Hematopoietic multipotent progenitor cell treated with erythropoietin and hydrocortisone succinate and interleukin-3 and kit ligand, for 15 days (in vitro differentiated cells): ENCODE measurements around the gene TK1.

ENCODE experiments used
- DNase-seq: peaks from one replicate; pipeline ENCODE4 v3.0.0-alpha.2; 2015; ENCODE audit warnings: low spot score

TK1 gene

DNA sequence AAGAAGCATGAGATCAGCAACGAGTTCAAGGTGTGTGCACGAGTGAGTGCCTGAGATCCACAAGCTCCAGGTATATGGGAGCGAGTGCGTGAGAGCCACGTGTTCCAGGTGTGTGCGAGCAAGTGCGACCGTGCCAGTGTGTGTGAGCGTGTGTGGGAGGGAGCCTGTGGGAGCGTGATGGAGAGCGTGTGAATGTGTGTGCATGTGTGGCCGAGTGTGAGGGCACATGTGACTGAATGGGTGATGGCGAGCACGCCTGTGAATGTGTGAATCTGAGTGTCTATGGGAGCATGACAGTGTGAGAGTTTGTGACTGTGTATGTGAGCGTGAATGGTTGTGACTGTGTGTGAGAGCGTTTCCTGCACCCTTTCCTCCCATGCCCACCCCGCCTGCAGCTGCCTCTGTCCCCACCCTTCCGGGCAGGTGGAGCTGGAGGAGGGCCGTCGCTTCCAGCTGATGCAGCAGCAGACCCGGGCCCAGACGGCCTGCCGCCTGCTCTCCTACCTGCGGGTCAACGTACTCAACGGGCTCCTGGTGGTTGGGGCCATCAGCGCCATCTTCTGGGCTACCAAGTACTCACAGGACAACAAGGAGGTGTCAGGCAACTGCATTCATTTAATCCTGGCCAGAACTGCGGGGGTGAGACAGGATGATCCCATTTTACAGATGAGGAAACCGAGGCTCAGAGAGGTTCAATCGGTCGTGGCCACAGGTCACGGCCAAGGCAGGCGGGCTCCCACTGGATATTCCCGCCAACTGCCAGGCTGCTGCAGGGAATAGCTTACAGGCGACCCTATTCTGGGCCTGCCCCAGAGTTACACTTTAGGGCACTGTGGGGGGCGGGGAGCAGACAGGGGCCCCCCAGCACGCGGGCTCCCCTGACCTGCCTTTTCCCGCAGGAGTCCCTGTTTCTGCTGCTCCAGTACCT is 52.6 kb downstream of the TK1 start:
- DNase-seq = peak; percentile 68

DNA sequence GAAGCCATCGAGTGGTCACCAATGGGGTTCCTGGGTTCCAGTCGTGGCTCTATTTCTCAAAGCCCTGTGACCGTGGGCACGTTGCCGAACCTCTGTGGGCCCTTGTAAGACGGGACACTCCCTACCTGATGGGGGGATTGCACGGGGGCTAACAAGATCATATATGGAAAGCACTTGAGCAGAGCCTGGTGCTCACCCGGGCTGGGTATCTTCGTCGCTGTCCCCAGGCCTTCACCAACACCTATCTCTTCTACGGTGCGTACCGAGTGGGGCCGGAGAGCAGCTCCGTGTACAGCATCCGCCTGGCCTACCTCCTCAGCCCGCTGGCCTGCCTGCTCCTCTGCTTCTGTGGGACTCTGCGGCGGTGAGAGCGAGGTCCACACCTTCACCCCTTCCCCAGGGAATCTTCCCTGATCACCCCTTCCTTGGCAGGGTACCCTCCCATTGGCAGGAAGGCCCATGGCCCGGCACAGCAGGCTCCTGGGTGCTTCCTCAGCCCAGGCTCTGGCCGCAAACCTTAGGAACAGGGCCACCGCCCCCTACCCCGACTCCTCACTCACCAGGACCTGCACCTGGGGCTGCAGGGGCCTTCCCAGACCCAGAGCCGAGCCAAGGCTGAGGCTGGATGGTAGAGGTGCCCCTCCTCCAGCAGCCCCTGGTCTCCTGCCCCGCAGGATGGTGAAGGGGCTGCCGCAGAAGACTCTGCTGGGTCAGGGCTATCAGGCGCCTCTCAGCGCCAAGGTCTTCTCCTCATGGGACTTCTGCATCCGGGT is 53.5 kb downstream of the TK1 start:
- no peak for DNase-seq

DNA sequence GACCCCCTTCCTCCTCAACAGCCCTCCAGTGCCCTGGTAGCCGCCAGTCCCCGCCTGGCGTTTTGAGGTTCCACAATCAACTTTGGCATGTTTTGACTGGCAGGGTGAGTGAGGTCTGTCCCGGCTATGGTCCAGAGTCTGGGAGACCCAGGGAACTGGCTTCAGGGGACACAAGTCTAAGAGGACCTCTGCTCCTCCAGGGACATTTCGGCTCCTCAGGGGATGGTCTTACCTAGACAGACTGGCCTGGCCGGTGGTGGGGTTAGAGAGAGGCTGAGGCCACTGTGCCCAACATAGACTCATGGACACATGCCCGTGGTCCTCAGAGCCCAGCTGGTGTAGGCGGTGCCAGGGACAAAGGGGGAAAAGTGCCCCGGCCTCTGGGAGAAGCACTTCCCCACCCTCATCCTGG is 54.1 kb downstream of the TK1 start:
- no peak for DNase-seq

DNA sequence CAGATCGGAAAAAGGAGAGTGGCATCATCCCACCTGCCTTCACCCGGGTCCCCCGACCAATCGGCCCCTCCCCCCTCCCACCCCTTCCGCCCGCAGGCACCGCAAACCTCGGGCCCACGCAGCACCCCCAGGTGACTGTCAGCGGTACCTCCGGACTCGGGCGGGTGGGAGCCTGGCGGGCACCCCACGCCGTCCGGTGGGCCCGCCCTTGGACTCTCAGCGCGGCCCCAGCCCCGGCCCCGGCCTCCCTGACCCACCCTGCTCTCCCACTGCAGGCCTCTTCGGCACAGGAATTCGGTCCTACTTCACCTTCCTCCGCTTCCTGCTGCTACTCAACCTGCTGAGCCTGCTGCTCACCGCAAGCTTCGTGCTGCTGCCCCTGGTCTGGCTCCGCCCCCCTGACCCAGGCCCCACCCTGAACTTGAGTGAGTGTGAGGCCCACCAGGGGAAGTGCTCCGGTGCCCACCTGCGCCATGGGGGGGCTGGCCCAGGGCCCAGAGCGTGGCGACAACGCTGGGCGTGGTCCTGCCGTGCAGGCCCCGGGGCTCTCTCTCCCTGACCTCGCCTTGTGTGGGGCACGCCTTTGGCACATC is 54.7 kb downstream of the TK1 start:
- DNase-seq = peak; percentile 38

DNA sequence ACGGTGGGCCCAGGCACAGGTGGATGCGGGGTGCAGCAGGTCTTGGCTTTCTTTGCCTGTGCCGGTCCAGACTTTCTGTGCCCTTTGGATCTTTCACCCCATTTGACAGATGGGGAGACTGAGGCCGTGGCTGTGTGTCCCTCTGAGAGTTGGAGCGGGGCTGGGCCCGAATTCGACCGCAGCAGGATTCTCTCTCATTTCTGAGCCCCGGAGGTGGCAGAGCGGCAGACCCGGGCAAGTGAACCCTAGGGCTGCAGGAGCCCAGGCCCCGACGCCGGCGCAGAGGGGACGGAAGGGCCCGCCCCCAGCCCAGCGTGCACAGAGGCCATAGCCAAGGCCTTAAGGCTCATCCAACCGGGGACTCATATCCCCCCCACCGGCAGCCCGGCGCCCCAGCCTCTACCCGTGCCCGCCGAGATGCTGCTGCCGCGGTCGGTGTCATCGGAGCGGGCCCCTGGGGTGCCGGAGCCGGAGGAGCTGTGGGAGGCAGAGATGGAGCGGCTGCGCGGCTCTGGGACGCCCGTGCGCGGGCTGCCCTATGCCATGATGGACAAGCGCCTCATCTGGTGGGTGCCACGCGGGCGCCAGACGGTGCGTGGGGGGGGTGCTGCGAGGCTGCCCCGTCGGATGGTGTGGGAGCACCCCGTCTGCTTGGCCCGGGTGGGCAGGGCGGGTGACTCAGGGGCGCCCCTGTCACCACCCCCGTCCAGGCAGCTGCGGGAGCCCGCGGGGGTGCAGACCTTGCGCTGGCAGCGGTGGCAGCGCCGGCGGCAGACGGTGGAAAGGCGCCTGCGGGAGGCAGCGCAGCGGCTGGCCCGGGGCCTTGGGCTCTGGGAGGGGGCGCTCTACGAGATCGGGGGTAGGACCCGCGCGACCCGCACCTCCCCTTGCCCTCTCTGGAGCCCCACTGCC is 55.4 kb downstream of the TK1 start:
- peak; percentile 49 for DNase-seq

DNA sequence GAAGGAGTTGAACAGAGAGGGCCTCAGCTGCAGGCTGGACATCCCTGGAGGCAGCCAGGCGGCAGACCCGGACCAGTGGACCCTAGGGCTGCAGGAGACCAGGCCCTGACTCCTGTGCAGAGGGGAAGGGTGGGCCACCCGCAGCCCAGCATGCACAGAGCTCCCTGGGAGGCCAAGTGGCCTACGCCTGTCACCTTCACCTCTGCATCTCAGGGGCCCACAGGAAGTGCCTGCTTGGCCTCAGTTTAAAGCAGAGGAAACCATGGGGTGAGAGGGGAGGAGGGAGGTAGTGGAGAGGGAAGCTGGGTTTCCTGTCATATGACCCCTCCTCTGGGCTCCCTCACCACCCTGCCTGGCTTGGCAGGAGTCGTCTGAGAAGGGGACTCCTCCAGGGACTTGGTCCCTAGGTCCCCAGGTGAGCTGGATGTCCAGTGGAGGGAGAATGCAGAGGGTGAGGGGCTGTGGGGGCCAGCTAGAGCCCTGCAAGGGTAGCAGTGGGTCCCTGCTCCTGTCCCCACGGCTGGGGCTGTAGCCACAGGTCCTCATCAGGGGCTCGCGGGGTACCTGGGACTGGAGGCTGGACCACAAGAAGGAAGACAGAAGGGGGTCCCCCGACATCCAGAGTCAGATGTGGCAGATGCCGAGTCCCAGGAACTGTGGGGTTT is 56.3 kb downstream of the TK1 start, which contains the start of gene TMC8:
TSS of gene TMC8 (plus strand) at position 335 of the 665 bp plus-strand sequence. CDS start 818 bp downstream, outside the sequence.
- DNase-seq = peak; percentile 42

DNA sequence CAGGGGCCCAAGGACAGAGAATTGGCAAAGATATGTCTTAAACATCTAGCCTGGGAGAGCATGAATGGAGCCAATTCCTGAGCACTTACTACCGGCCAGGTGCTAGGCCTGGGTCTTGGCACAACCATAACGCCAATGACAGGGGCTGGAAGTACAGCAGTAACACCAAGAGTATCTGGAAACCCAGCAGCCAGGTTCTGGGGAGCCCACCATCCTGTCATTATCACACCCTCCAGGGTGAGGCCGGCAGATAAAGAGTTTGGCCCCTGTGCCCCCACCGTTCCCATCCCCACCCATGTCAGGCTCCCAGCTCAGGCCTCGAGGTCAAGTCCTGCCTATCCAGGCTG is 56.8 kb downstream of the TK1 start:
- peak; percentile 62 for DNase-seq

DNA sequence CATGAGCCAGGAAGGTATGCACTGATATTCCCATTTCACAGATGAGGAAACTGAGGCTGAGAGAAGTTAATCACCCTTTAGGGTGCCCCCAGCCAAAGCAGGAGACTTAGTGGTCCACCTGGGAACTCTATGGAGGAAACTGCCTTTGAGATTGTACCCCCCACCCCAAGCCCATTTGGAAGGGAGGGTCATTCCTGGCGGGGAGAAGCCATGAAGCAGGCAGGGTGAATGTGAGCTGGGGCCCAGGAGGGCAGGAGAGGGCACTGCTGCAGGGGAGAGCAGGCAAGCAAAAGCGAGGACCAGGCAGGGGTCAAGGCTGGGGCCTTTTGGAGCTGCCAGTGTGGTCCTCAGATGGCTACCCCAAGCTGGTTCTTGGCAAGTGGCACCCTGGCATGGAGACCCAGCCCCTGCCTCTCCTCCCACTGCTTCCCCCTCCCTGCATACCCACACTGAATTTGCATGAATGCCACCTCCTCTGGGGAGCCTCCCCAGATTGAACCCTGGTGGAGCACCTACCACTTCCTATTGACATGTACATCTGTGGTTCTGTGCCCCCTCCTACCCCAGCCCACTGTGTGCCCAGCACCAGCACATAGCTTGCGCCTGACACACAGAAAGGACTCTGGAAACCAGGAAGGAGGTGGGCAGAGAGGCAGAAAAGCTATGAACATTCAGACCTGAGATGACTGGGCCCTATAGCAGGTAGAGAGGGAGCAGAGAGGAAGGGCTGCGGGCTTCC is 57.3 kb downstream of the TK1 start:
- no peak for DNase-seq

DNA sequence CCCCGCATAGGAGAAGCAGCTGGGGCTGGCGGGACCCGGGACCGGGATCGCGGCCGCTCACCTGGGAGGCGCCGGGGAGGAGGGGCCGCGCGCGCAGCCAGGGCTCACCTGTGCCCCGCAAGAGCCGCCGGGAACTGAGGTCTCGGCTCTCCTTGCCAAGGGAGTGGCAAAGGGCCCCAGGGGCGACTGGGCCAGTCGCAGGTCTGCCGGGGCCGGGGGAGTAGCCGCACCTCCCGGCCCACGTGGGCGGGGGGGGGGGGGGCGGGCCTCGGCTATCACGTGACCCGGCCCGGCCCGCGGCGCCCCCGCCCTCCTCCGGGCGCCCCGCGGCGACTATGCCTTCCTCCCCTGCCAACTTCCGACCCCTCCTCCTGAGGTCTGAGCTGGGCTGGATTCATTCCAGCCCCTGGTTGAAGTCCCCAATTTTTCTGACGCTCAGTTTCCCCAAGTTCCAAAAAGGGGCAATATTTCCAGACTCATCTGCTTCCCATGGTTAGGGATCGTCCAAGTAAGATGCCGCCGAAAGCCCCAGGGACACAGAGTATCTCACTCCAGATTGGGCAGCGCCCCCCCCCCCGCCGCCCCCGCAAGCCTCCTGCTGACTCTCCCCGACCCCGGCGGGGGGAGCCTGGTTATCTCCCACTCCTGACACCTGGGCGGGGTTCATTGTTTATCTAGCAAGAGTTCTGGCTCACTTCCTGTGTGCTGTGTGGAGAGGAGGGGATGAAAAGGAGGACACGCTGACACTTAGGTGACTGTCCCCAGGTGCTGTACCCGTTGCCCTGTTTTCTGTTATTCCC is 58.1 kb downstream of the TK1 start, which contains the start of gene TMC6:
TSS of gene TMC6 (minus strand) at position 205 of the 800 bp plus-strand sequence. CDS start 1,923 bp downstream, outside the sequence.
- DNase-seq = peak; percentile 77

DNA sequence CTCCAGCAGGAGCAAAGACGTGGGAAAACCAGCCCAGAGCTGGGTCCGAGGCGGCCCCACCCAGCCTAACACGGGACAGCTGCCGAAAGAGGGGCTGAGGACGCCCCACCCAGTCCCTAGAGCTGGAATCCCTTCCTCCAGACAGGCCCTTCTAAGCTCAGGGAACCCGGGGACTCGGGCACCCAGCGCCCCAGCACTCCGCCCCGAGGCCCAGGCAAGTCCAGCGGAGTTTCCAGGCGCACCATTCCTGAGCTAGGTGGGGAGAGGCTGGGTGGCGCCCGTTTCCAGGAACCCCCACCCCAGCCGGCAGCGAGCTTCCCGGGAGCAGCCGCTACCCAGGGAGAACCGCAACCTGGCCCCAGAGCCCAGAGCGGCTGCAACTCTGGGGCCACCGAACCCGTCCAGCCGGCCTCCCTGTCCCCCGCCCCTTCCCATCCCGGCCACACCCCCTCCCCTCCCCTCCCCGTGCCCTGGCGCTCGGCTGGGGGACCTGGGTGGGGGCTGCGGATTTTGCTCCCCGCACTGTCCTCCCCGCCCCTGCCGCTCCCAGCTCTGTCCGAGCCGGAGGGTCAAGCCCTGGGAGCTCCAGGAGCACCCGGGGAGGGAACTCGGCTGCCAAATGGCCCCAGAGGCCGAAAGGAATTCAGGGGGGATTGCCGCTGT is 58.8 kb downstream of the TK1 start:
- peak; percentile 28 for DNase-seq

DNA sequence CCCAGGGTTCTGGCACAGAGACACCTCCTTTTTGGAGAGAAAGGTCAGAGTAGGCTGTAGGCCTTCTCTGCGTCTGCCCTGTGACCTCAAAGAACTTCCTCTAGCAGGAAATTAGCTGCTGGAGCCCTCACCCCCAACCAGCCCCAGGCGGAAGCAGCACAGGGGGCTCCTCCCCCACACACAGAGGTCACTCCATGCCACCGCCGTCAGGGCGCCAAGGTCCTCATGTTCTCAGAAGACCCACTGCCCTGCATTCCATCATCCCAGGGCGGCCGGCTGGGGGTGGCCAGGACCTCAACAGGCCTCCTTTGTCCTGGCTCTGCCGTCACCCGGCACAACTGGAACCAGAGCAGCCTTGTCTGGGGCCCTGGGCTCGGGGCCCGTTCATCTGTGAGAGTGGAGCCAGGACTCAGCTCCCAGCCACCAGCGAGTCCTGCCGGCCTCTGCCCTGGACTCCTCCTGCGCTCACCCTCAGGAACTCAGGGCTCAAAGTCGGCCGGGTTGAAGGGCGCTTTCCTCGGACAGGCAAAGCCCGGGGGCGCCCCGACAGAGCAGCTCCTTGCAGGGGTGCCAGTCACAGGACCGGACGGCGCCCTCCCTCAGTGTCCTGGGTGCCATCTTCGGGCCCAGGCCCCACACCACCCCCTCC is 59.5 kb downstream of the TK1 start:
- peak; percentile 29 for DNase-seq

DNA sequence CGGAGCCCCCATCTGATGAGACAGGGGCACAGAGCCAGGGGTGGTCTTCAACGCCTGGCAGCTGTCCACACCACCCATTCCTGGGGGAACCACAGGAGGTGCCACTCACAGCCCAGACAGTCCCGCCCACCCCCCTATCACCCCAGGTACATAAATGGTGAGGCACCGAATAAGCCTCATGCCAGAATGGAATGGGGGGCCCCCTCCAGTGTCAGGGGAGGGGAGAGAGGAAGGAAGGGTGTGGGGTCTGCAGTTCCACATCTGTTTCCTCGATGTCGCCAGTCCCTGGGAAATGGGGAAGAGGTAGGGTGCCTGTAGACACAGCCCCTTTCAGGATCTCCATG is 60.0 kb downstream of the TK1 start:
- no peak for DNase-seq

DNA sequence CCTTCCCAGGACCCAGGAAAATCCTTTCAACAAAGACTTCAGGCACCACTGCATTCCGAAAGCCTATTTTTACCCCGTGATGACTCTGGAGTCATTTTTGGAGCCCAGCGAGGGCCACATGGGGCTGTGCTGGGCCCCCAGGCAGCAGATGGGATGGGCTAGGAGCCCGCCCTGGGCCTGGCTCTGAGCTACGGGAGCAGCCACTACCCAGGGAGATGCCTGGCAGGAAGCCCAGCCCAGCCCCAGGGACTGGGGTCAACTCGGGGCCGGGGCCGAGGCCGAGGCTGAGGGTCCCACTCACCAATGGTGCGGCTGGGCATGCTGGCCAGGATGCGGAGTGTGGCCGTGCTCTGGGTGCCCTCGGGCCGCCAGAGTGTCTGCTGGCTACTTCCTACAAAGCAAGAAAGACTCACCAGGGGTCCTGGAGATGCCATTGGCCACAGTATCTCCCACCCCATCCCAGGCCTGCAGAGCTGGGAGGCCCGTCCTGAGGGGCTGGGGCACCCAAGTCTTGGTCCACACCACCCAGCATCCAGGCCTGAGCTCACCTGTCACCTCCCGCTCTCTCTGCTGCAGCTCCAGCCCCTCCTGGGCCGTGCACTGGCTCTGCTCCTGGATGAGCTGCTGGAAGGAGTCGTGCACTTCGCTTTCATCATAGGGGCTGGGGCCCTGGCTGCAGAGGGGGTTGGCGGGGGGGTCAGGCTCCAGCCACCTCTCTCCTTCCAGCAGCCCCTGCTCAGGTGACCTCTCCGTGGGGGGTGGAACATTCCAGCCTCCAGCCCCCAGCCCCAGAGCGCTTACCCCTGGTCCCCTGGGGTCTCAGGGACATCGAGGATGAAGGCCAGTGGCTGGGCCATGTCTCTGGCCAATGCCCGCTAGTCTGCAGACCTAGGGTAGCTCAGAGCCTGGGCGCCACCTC is 60.6 kb downstream of the TK1 start:
- DNase-seq = no peak

DNA sequence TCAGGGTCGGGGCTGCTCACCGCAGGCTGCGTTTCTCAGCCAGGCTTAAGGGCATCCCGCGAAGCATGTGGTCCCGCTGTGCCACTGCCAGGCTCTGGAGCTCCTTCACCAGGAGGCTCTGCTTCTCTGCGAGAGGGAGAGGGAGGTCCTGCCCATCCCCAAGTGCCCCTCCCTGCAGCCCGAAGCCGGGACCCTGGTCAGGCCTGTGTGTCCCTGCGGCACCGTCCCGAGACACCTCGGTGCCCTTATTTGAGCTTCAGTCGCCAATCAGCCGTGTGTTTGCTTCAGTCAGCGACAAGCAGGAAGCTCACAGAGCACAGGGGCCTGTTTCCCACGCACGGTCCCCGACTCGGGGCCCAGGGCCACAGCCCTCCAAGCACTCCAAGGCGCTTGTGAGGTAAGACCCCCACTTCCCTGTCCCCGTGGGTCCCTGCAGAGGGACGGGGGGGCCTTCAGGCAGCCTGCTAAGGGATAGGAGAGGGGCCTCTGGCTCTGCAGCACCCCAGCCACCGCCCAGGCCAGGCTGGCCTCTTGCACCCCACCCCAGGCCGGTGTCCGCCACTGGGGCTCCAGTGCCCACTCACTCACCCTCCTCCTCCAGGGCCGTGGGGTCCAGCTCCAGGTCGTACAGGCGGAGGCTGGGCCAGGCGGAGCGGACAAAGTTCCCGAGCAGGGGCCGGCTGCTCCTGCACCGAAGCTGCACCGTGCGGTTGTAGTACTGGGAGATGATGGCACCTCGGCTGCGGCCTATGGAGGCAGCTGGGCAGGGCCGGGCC is 61.5 kb downstream of the TK1 start:
- DNase-seq = no peak

DNA sequence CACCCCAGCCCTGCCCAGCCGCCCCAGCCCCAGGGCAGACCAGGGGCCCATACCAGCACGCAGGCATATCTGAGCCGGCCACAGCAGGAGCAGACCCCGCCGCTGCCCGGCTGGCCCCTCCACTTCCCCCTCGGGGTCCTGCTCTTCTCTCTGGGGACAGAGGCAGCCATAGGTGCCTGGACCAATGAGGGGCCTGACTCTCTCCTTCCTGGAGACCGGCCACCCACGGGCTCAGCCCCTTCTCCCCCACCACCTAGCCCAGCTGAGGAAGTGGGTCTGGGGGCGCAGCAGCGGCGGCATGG is 62.1 kb downstream of the TK1 start:
- DNase-seq = no peak
